Mucosa of stomach (tissue), 1 donor: ENCODE measurements around the gene CD36.

Experiments used
- H3K27me3 ChIP-seq: one replicate; pipeline ENCODE4 v1.7.0; 2013; ENCODE audit warnings: mild to moderate bottlenecking, low read length; ENCODE audit not compliant: control insufficient read depth, insufficient read depth
- H3K36me3 ChIP-seq: one replicate; pipeline ENCODE4 v1.7.0; 2013; ENCODE audit warnings: low read length; ENCODE audit not compliant: control insufficient read depth, insufficient read depth
- H3K4me1 ChIP-seq: one replicate; pipeline ENCODE4 v1.7.0; 2013; ENCODE audit warnings: mild to moderate bottlenecking, low read length; ENCODE audit not compliant: control insufficient read depth, insufficient read depth
- H3K4me3 ChIP-seq: one replicate; pipeline ENCODE4 v1.7.0; 2013; ENCODE audit warnings: low read length
- H3K9ac ChIP-seq: one replicate; pipeline ENCODE4 v1.7.0; 2013; ENCODE audit warnings: mild to moderate bottlenecking, low read length, moderate library complexity
- H3K9me3 ChIP-seq: one replicate; pipeline ENCODE4 v1.7.0; 2013; ENCODE audit warnings: mild to moderate bottlenecking, low read length, moderate library complexity; ENCODE audit not compliant: control insufficient read depth
- donor health status: Pancreatic carcinoma.

The CD36 gene

DNA sequence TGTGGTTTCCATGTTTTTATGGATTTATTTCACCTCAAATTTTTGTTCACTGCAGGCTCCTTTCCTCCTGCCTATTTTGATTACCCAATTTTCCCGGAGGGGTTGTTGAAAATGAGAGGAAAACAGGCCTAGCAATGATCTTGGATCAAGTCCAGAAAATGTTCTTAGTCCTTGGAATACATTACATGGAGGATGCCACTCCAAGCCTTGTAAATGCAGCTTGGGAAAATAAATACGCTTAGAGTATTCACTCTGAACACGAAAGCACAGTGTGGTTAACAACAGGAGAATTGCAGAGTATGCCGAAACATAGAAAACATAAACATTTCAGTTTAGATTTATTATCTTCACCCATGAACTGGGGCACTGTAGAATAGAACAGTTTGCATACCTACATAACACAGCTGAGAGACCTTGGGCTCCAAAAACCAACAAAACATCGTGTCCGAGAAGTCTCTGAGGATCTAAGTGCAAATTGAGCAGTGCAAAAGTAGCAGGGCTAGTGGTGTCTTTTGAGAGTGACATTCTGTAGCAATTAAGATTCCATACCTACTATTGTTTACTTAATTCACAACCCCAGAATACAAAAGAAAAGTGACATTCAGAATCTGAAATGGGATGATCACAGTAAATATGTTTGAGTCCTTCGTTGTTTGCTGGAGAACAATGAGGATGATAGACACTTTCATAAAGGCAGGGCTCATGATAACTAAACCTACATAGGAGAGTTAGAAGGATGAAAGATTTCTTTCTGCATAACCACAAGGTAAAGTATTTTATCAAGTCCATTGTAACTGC lies 7.6 kb upstream of the CD36 start:
- Histone ChIP-seq H3K9me3 (no peaks in the 10 kb centered on the region), H3K27me3 (no peaks in the 10 kb centered on the region), H3K4me1 (peaks cover 2% of the 10 kb centered on the region), H3K9ac (no peak overlapping the region), H3K4me3 (no peak overlapping the region), H3K36me3 (no peaks in the 10 kb centered on the region)

DNA sequence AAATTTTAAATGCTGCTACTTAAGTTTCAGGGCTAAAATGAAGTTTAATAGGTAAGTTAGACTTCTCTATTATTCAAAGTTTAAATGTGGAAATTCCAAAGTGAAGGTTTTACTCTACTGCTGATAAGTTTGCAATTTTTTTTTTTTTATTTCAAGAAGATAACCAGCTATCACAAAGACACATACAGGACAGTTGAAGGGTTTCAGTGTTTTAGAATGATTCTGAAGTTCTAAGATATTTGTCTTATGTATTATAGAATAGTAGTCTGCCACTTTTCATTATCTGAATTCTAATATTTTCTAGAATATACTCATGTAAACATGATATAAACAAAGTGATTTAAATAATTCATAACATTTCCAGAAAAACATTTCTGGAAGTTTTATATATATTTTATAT lies 7.0 kb upstream of the CD36 start:
- no peaks in the 10 kb centered on the region for H3K27me3 ChIP-seq
- peaks cover 3% of the 10 kb centered on the region for H3K4me1 ChIP-seq
- no peaks in the 10 kb centered on the region for H3K36me3 ChIP-seq
- H3K4me3 ChIP-seq = no peak overlapping the region
- no peak overlapping the region for H3K9ac ChIP-seq
- no peaks in the 10 kb centered on the region for H3K9me3 ChIP-seq

DNA sequence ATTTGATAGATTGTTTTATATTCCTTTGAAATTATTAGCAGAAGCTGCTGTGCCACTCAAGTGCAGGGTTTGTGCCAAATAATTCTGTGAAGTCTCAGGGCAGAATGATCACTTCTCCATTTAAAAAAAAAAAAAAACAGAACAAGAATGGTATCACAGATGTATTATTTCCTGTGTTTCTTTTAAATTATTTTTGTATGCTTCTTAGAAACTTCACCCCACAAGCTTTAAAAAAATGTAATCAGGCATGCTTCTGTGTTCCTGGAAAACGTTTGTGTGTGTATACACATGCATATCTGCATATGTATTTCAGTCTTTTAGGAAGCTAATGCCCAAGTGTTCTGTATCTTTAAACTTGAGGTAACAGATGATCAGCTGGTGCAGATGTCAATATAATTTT lies 6.3 kb upstream of the CD36 start:
- no peak overlapping the region for H3K4me3 ChIP-seq
- no peaks in the 10 kb centered on the region for H3K36me3 ChIP-seq
- H3K9me3 ChIP-seq = no peaks in the 10 kb centered on the region
- H3K4me1 ChIP-seq = peaks cover 3% of the 10 kb centered on the region
- no peak overlapping the region for H3K9ac ChIP-seq
- H3K27me3 ChIP-seq = no peaks in the 10 kb centered on the region

- peaks cover 3% of the 10 kb centered on the region for H3K4me1 ChIP-seq
- H3K4me3 ChIP-seq = no peak overlapping the region
- no peaks in the 10 kb centered on the region for H3K9me3 ChIP-seq
- H3K27me3 ChIP-seq = no peaks in the 10 kb centered on the region
- H3K36me3 ChIP-seq = no peaks in the 10 kb centered on the region
- H3K9ac ChIP-seq = no peak overlapping the region
Measured at GRCh38 chr7:80632819-80633218, 5.6 kb upstream of the CD36 start.

DNA sequence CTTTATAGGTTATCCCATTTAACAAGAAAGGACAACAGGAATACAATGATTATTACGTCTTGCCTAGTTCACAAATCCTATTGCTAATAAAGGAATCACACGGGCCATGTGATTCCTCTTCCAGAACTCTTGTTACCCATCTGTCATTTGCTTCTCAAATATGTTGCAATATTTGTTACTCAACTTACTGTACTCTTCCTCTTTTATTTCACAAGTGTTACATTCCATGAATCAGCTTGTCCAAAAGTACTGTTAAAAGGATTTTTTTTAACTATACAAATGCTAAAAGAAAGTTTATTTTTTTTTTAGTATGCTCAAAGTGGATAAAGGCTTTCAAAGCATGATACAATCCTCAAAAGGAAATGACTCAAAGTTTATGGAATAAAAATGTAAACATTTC lies 3.9 kb upstream of the CD36 start:
- Histone ChIP-seq H3K27me3 (no peaks in the 10 kb centered on the region), H3K4me3 (no peak overlapping the region), H3K9ac (no peak overlapping the region), H3K36me3 (no peaks in the 10 kb centered on the region), H3K4me1 (peaks cover 3% of the 10 kb centered on the region), H3K9me3 (no peaks in the 10 kb centered on the region)

GRCh38 chr7:80635533-80635932 lies 2.9 kb upstream of the CD36 start:
- Histone ChIP-seq H3K9ac (no peak overlapping the region), H3K4me3 (no peak overlapping the region), H3K4me1 (peaks cover 3% of the 10 kb centered on the region)

GRCh38 chr7:80635998-80636397 lies 2.4 kb upstream of the CD36 start:
- Histone ChIP-seq H3K9me3 (no peaks in the 10 kb centered on the region), H3K4me1 (peaks cover 3% of the 10 kb centered on the region), H3K4me3 (no peak overlapping the region), H3K27me3 (no peaks in the 10 kb centered on the region), H3K9ac (no peak overlapping the region), H3K36me3 (no peaks in the 10 kb centered on the region)

More at GRCh38 chr7:80635533-80635932, 2.9 kb upstream of the CD36 start:
- Histone ChIP-seq H3K27me3 (no peaks in the 10 kb centered on the region), H3K36me3 (no peaks in the 10 kb centered on the region), H3K9me3 (no peaks in the 10 kb centered on the region)

DNA sequence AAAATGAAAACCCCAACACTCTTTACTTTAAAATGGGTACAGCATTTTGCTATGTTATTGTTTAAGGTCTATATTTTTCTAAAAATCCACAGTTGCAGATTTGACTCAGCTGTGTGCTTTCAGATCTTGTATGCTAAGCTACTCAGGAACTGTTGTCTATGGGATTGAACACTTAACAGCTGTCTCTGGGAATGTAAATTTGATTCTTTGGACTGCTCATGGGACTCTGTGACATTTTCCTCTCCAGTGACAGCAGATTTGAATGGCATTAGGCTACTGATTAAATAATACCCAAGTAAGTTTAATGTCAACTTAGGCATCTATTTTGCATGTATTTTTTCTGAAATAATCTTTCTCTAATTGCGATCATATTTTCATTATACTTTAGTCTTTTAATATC lies 1.7 kb upstream of the CD36 start:
- no peaks in the 10 kb centered on the region for H3K36me3 ChIP-seq
- peaks cover 3% of the 10 kb centered on the region for H3K4me1 ChIP-seq
- H3K27me3 ChIP-seq = no peaks in the 10 kb centered on the region
- H3K9me3 ChIP-seq = no peaks in the 10 kb centered on the region
- H3K9ac ChIP-seq = no peak overlapping the region
- no peak overlapping the region for H3K4me3 ChIP-seq

DNA sequence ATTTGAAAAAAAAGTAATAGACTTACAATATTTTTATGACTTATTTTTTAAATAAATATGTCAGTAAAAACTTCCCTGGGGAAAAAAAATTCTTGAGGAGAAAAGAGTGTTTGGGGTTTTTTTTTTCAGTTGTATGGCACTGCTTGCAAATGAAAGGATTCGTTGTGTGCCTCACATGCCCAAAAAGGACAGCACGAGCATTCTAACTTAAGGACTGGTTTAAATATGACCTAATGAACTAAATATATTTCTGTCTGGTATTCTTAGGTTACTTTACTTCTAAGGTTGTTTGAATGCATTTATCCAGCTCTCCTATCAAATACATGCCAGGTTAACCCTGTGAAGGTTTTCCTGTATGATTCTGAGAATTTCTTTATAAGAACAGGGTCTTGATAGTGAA lies 988 bp upstream of the CD36 start:
- no peak overlapping the region for H3K4me3 ChIP-seq
- no peaks in the 10 kb centered on the region for H3K9me3 ChIP-seq
- H3K27me3 ChIP-seq = no peaks in the 10 kb centered on the region
- H3K9ac ChIP-seq = no peak overlapping the region
- peaks cover 3% of the 10 kb centered on the region for H3K4me1 ChIP-seq
- H3K36me3 ChIP-seq = no peaks in the 10 kb centered on the region

GRCh38 chr7:80639011-80639410 lies 569 bp downstream of the CD36 start:
- Histone ChIP-seq H3K9ac (no peak overlapping the region), H3K36me3 (no peaks in the 10 kb centered on the region), H3K4me1 (peaks cover 3% of the 10 kb centered on the region), H3K27me3 (no peaks in the 10 kb centered on the region), H3K4me3 (no peak overlapping the region), H3K9me3 (no peaks in the 10 kb centered on the region)

GRCh38 chr7:80640846-80641245 lies 2.4 kb downstream of the CD36 start:
- Histone ChIP-seq H3K27me3 (no peaks in the 10 kb centered on the region), H3K9me3 (no peaks in the 10 kb centered on the region), H3K9ac (no peak overlapping the region), H3K4me1 (peaks cover under 1% of the 10 kb centered on the region), H3K36me3 (no peaks in the 10 kb centered on the region), H3K4me3 (no peak overlapping the region)

- Histone ChIP-seq H3K27me3 (no peaks in the 10 kb centered on the region), H3K36me3 (no peaks in the 10 kb centered on the region), H3K4me3 (no peak overlapping the region), H3K9ac (no peak overlapping the region), H3K4me1 (no peaks in the 10 kb centered on the region), H3K9me3 (no peaks in the 10 kb centered on the region)
Measured at GRCh38 chr7:80641548-80641947, 3.1 kb downstream of the CD36 start.

- H3K36me3 ChIP-seq = no peaks in the 10 kb centered on the region
- no peak overlapping the region for H3K9ac ChIP-seq
- H3K27me3 ChIP-seq = no peaks in the 10 kb centered on the region
- no peaks in the 10 kb centered on the region for H3K4me1 ChIP-seq
- H3K9me3 ChIP-seq = no peaks in the 10 kb centered on the region
- no peak overlapping the region for H3K4me3 ChIP-seq
Measured at GRCh38 chr7:80642871-80643270, 4.4 kb downstream of the CD36 start.
